Nephron progenitor cell (in vitro differentiated cells): ENCODE measurements around the gene MACF1.

Experiments
- DNase-seq: peaks from one replicate; pipeline ENCODE4 v3.0.0; 2021
- H3K27ac Mint-ChIP-seq: 2 replicates; pipeline ENCODE4 v1.8.0; 2021; ENCODE audit warnings: mild to moderate bottlenecking, moderate library complexity, mixed read lengths
- H3K27me3 Mint-ChIP-seq: 2 replicates; pipeline ENCODE4 v1.8.0; 2021; ENCODE audit warnings: mild to moderate bottlenecking, low read depth, mixed read lengths; ENCODE audit not compliant: poor library complexity
- H3K36me3 Mint-ChIP-seq: 2 replicates; pipeline ENCODE4 v1.8.0; 2021; ENCODE audit warnings: low read depth, mixed read lengths
- H3K4me1 Mint-ChIP-seq: 2 replicates; pipeline ENCODE4 v1.8.0; 2021; ENCODE audit warnings: mixed read lengths
- H3K4me3 Mint-ChIP-seq: 2 replicates; pipeline ENCODE4 v1.8.0; 2021; ENCODE audit warnings: mild to moderate bottlenecking, moderate library complexity, mixed read lengths
- H3K9me3 Mint-ChIP-seq: 2 replicates; pipeline ENCODE4 v1.8.0; 2021; ENCODE audit warnings: mild to moderate bottlenecking, moderate library complexity, mixed read lengths
- TF ChIP-seq, protein P1 (sequence below): fragments of 200-600 bp; sonication (generic); IDR thresholded peaks from 2 replicates; pipeline ENCODE4 v1.5.0; 2021; ENCODE audit warnings: antibody characterized with exemption

MACF1 gene

DNA sequence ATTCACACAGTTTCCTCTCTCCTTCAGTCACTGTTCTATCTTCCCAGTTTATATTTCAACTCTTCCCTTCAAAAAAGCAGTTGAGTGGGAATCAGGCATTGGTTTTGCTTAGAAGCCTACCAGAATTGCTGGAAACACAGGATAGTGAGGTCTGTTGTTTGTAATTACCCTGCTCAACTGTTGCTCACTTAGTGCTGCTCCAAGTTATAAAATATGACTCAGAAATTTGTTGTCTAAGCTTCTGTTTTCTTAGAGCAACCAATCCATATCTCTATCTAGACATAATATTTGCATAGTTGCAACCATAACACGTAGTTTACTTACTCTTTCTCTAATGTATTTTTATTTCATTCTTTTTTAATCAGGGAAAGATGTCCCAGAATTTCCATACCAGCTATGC lies 87.9 kb downstream of the MACF1 start:
- DNase-seq: no peak
- Mint-ChIP-seq H3K36me3 (peaks cover 86% of the 10 kb centered on the region), H3K9me3 (no peaks in the 10 kb centered on the region), H3K27ac (peak overlapping the region; percentile 31), H3K27me3 (no peaks in the 10 kb centered on the region), H3K4me3 (no peak overlapping the region), H3K4me1 (no peaks in the 10 kb centered on the region)
- TF ChIP-seq, protein P1, sequence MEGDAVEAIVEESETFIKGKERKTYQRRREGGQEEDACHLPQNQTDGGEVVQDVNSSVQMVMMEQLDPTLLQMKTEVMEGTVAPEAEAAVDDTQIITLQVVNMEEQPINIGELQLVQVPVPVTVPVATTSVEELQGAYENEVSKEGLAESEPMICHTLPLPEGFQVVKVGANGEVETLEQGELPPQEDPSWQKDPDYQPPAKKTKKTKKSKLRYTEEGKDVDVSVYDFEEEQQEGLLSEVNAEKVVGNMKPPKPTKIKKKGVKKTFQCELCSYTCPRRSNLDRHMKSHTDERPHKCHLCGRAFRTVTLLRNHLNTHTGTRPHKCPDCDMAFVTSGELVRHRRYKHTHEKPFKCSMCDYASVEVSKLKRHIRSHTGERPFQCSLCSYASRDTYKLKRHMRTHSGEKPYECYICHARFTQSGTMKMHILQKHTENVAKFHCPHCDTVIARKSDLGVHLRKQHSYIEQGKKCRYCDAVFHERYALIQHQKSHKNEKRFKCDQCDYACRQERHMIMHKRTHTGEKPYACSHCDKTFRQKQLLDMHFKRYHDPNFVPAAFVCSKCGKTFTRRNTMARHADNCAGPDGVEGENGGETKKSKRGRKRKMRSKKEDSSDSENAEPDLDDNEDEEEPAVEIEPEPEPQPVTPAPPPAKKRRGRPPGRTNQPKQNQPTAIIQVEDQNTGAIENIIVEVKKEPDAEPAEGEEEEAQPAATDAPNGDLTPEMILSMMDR: no peak

DNA sequence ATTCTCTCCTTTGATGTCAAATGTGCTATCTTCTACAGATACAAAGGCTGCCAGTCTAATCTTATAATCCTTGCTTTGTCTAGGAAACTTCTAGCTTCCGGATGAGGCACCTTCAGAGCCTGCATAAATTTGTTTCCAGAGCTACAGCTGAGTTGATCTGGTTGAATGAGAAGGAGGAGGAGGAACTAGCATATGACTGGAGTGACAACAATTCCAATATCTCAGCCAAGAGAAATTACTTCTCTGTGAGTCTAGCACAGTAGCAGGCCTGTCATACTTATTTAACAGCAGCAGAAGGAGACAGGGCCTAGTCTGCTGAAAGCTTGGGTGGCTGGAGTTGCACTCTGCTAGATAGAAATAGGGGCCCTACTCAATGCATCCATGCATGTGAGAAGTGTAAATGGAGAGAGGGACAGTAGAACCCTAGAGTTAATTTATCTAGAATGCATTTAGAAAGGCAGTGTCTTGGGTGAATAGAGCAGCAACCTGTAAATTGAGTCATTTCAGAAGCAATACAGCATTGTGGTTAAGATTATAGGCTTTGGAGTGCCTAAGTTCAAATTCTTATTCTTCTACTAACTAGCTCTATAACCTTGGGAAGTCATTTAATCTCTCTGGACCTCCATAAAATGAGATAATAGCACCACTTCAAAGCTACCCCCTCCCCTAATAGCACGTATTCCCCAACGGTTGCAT lies 89.0 kb downstream of the MACF1 start:
- H3K36me3 Mint-ChIP-seq: peaks cover 84% of the 10 kb centered on the region
- TF ChIP-seq, protein P1: no peak
- no peaks in the 10 kb centered on the region for H3K27me3 Mint-ChIP-seq
- no peak overlapping the region for H3K4me3 Mint-ChIP-seq
- H3K4me1 Mint-ChIP-seq: no peaks in the 10 kb centered on the region
- H3K9me3 Mint-ChIP-seq: no peaks in the 10 kb centered on the region
- no peak for DNase-seq
- no peak overlapping the region for H3K27ac Mint-ChIP-seq

DNA sequence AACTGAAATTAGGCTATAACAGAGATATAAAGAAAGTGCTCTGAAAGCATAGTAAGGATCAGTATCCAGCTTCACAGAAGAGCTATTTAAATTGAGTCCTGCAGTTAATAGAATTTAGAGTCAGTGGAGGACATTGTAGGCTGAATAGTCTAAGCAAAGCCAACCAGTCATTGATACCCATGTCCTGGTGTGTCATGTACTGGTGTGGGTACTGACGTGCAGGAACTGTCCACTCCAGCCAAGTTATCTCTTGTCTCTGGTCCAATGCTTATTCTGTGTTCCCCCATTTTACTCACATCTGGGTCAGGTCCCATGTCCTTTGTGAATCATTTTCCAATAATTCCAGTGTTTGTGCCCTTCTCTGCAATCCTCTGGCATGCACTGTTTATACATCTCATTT lies 90.0 kb downstream of the MACF1 start:
- TF ChIP-seq, protein P1: no peak
- no peaks in the 10 kb centered on the region for H3K27me3 Mint-ChIP-seq
- H3K4me3 Mint-ChIP-seq: no peak overlapping the region
- DNase-seq: no peak
- no peak overlapping the region for H3K27ac Mint-ChIP-seq
- no peaks in the 10 kb centered on the region for H3K9me3 Mint-ChIP-seq
- H3K4me1 Mint-ChIP-seq: no peaks in the 10 kb centered on the region
- H3K36me3 Mint-ChIP-seq: peaks cover 81% of the 10 kb centered on the region

DNA sequence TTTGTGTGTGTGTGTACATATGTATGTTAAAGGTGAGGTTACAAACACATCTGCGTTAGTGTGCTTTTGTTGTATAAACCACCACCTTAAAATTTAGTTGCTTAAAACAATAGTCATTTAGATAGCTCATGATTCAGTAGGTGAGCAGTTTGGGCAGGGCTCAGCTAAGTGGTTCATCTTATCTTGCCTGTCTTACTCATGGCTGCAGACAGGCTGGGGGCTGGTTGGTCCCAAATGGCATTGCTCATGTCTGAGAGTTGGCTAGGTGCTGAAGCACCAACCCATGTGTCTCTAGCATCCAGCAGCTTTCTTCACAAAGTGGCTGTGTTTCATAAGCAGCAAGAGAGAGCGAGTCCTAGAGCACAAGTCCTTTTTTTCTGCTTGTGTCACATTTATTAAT lies 91.4 kb downstream of the MACF1 start:
- H3K4me3 Mint-ChIP-seq: no peak overlapping the region
- no peaks in the 10 kb centered on the region for H3K27me3 Mint-ChIP-seq
- TF ChIP-seq, protein P1: no peak
- H3K36me3 Mint-ChIP-seq: peaks cover 83% of the 10 kb centered on the region
- no peaks in the 10 kb centered on the region for H3K4me1 Mint-ChIP-seq
- H3K9me3 Mint-ChIP-seq: no peaks in the 10 kb centered on the region
- no peak for DNase-seq
- H3K27ac Mint-ChIP-seq: no peak overlapping the region

DNA sequence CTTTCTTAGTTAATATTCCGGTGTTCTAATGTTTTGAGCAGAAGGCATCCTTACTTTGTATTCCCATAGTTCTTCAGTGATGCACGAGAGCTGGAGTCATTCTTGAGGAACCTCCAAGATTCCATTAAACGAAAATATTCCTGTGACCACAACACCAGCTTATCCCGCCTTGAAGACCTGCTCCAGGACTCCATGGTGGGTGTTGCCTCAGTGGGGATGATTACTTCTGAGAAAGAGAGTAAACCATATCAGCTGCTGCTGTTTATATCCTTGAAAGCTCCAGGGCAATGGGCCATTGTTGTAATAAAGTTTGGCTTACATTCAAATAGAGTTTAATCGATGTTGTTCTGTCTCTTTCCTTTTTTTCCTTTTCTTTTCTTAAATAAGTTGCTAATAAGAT lies 93.1 kb downstream of the MACF1 start:
- no peaks in the 10 kb centered on the region for H3K4me1 Mint-ChIP-seq
- peaks cover 82% of the 10 kb centered on the region for H3K36me3 Mint-ChIP-seq
- no peak overlapping the region for H3K27ac Mint-ChIP-seq
- H3K27me3 Mint-ChIP-seq: no peaks in the 10 kb centered on the region
- TF ChIP-seq, protein P1: no peak
- no peaks in the 10 kb centered on the region for H3K9me3 Mint-ChIP-seq
- no peak for DNase-seq
- no peak overlapping the region for H3K4me3 Mint-ChIP-seq

DNA sequence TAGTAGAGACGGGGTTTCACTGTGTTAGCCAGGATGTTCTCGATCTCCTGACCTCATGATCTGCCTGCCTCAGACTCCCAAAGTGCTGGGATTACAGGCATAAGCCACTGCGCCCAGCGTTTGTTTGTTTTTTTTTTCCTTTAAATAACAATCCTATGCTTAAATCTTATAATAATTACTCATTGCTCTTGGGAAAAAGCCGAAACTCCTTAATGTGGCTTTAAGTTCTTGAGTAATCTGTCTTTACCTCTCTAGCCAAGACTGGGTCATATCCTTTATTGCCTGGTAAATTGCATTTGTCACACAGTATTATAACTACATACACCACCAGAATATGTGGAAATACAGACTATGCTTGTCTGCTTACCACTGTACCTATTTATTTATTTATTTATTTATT lies 97.1 kb downstream of the MACF1 start:
- H3K27ac Mint-ChIP-seq: no peak overlapping the region
- TF ChIP-seq, protein P1: no peak
- no peaks in the 10 kb centered on the region for H3K27me3 Mint-ChIP-seq
- no peak overlapping the region for H3K4me3 Mint-ChIP-seq
- no peaks in the 10 kb centered on the region for H3K9me3 Mint-ChIP-seq
- no peak for DNase-seq
- peaks cover 77% of the 10 kb centered on the region for H3K36me3 Mint-ChIP-seq
- no peaks in the 10 kb centered on the region for H3K4me1 Mint-ChIP-seq
